Transverse colon (tissue), 4 donors: Measurements from ENCODE around the gene ATG7. TPM values are rescaled to one million over a fixed set of nuclear protein-coding genes. Genes with fewer than 3 reads are reported as not detected.

Experiments
- DNase-seq: peaks from one replicate; pipeline ENCODE4 v3.0.0-alpha.2; 2019
- H3K27ac ChIP-seq, 4 donors: fragments of 200-600 bp; sonication (generic); 2 replicates each; pipeline ENCODE4 v1.5.1; 2016 to 2018; ENCODE audit warnings: inconsistent platforms in 4 of 4
- H3K27me3 ChIP-seq: fragments of 200-600 bp; sonication (generic); 2 replicates; pipeline ENCODE4 v1.5.1; 2017; ENCODE audit warnings: inconsistent platforms
- H3K36me3 ChIP-seq, 4 donors: fragments of 200-600 bp; sonication (generic); 2 replicates each; pipeline ENCODE4 v1.5.1; 2017 to 2019; ENCODE audit warnings: inconsistent platforms in 4 of 4
- H3K4me1 ChIP-seq, 4 donors: fragments of 200-600 bp; sonication (generic); 2 replicates each; pipeline ENCODE4 v1.5.1; 2017 to 2020; ENCODE audit warnings: inconsistent platforms in 4 of 4
- H3K4me3 ChIP-seq, 4 donors: fragments of 200-600 bp; sonication (generic); 1 replicate in 1 of 4; 2 replicates in 3 of 4; pipeline versions ENCODE4 v1.5.1 to v1.6.1; 2017 to 2019; ENCODE audit warnings: inconsistent platforms in 4 of 4
- H3K9me3 ChIP-seq, 2 donors: fragments of 200-600 bp; sonication (generic); 2 replicates each; pipeline ENCODE4 v1.5.1; 2017 to 2019; ENCODE audit warnings: inconsistent platforms in 2 of 2
- EP300 ChIP-seq: sonication (generic); formaldehyde crosslinking; IDR thresholded peaks from one replicate; pipeline ENCODE4 v1.6.1; 2017; ENCODE audit warnings: antibody characterized with exemption, low read depth
- POLR2A ChIP-seq: fragments of 450-650 bp; IDR thresholded peaks from one replicate; pipeline ENCODE4 v1.6.1; 2016; ENCODE audit warnings: antibody characterized with exemption, mild to moderate bottlenecking, moderate library complexity
- POLR2AphosphoS5 ChIP-seq, 3 donors: sonication (generic); formaldehyde crosslinking; IDR thresholded peaks; one replicate each; pipeline ENCODE4 v1.6.1; 2016; ENCODE audit warnings: antibody characterized with exemption in 3 of 3
- WGBS, 2 donors: methylation state at CpG; one replicate each; pipeline ENCODE4 v1.1.5; 2018; ENCODE audit warnings: low coverage in 1 of 2; 5-methylcytosine and 5-hydroxymethylcytosine counted together
- in situ Hi-C, 4 donors: fragments of 200-750 bp; cut with MboI; loops; one replicate each; pipeline versions ENCODE4 v1.15.0 to v1.15.1; 2017; ENCODE audit warnings: low sequenced_read_pairs in 3 of 4, low pct_ligation_motif_present in 1 of 4, low pct_unique_long_range_greater_than_20kb in 1 of 4
- intact Hi-C: fragments of 100-400 bp; cut with DNase I; formaldehyde crosslinking; loops from one replicate; pipeline ENCODE4 v1.15.1; 2023; ENCODE audit warnings: low total_unique reads
- total RNA-seq, 4 donors: library from RNA; depleted of rRNA; stranded (reverse); fragments of >200 nt; gene quantifications; one replicate each; pipeline ENCODE4 v1.1.0, GENCODE V29; 2016
- TF ChIP-seq, protein P1 (sequence below), 5 experiments: fragments of 200-600 bp in 3 of 5; fragments of 450-650 bp in 2 of 5; sonication (generic) in 3 of 5; IDR thresholded peaks; 1 replicate in 2 of 5; 2 replicates in 3 of 5; pipeline ENCODE4 v1.5.1; 2016 to 2017; ENCODE audit warnings: antibody characterized with exemption in 5 of 5, inconsistent platforms in 3 of 5, mild to moderate bottlenecking in 2 of 5, moderate library complexity in 1 of 5

Gene ATG7
- total RNA-seq, 4 donors from 2014 or later = 44.5 to 122 (median 75.0) TPM

DNA sequence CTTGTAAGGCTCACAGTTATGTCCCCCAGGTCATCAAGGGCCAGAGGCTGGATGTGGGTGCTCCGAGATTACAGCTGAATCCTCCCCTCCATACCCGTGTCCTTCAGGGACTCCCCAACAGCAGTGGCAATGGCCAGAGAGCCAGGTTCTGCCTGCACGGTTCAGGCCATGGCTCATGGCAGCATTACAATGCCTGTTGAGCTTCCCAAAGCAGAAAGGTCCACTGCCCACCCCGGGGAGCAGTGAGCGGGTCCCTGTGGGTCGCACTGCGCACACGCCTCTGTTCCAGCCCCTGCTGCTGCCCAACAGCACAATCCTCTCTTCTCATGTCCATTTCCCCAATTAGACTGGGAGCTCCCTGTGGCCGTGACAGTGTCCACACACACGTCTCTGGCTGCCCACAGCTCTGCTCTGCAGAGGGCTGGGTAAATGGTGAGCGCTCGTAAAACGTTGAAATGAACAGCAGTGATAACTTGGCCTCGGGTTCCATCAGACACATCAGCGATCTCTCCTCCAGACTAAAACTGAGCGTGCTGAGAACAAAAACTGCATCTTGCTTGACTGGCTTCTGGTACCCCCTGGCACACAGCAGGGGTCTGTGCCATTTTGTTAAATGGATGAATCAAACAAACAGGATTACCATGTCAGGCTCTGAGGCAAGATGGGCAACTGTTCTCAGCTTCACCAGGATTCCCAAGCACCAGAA is 291.1 kb downstream of the ATG7 start:
- peaks cover 0 to 12% (median 0%) of the 10 kb centered on the region in 4 donors for H3K36me3 ChIP-seq
- H3K27ac ChIP-seq = no peak overlapping the region
- WGBS, 2 donors = 94 to 100% methylated on average over 2 to 16 of the region's 16 CpGs
- H3K4me3 ChIP-seq = no peak overlapping the region
- TF ChIP-seq POLR2AphosphoS5 (IDR thresholded peaks at IDR 0.05) = no peak
- TF ChIP-seq POLR2A = no peak
- TF ChIP-seq, protein P1, sequence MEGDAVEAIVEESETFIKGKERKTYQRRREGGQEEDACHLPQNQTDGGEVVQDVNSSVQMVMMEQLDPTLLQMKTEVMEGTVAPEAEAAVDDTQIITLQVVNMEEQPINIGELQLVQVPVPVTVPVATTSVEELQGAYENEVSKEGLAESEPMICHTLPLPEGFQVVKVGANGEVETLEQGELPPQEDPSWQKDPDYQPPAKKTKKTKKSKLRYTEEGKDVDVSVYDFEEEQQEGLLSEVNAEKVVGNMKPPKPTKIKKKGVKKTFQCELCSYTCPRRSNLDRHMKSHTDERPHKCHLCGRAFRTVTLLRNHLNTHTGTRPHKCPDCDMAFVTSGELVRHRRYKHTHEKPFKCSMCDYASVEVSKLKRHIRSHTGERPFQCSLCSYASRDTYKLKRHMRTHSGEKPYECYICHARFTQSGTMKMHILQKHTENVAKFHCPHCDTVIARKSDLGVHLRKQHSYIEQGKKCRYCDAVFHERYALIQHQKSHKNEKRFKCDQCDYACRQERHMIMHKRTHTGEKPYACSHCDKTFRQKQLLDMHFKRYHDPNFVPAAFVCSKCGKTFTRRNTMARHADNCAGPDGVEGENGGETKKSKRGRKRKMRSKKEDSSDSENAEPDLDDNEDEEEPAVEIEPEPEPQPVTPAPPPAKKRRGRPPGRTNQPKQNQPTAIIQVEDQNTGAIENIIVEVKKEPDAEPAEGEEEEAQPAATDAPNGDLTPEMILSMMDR (IDR thresholded peaks at IDR 0.05) = no peak
- no peak for TF ChIP-seq EP300
- intact Hi-C loops = no loop called here
- H3K27me3 ChIP-seq = no peaks in the 10 kb centered on the region
- no peaks in the 10 kb centered on the region for H3K9me3 ChIP-seq
- DNase-seq = no peak
- in situ Hi-C loops = no loop called here
- peaks cover 6 to 22% (median 12%) of the 10 kb centered on the region in 4 donors for H3K4me1 ChIP-seq

DNA sequence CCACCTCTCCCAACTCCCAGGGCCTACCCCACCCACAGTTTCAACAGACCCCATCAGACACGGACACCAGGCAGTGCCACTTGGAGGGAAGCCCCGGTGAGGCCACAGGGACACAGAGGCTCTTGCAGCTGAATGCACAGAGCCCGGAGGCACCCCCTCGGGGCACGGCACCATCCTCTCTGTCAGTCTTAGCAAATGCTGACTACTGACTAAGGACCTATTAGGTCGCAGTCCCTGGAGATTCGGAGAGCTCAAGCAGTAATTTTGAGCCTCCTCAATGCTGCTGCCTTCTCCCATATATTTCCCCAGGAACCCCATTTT is 291.6 kb downstream of the ATG7 start:
- H3K27ac ChIP-seq = no peak overlapping the region
- DNase-seq = no peak
- H3K9me3 ChIP-seq = no peaks in the 10 kb centered on the region
- 80 to 99% methylated on average over 1 to 7 of the region's 7 CpGs for WGBS, 2 donors
- TF ChIP-seq, protein P1 (IDR thresholded peaks at IDR 0.05) = no peak
- TF ChIP-seq EP300 = no peak
- TF ChIP-seq POLR2A = no peak
- no peak for TF ChIP-seq POLR2AphosphoS5 (IDR thresholded peaks at IDR 0.05)
- no peaks in the 10 kb centered on the region for H3K27me3 ChIP-seq
- peaks cover 0 to 12% (median 0%) of the 10 kb centered on the region in 4 donors for H3K36me3 ChIP-seq
- in situ Hi-C loops (no loop called here), intact Hi-C loops (no loop called here)
- no peak overlapping the region for H3K4me3 ChIP-seq
- peaks cover 4 to 26% (median 13%) of the 10 kb centered on the region in 4 donors for H3K4me1 ChIP-seq

DNA sequence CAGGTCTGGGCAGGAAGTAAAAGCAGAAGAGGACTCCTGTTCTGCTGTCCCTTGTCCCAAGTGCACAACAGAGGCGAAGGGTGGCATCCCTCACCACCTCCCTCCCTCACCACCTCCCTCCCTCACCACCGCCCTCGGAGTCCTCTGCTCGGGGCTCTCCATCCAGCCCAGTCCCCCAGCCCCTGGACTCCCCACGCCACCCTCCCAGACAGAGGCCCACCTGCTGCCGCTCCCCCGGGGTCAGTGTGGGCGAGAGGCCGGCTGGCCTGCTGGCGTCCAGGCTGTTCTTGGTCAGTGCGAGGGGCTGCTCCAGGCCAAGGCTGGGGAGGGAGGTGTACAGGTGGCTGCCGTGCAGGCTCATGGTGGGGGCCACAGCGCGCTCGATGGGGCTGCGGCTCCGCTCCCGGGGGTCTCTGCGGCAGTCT is 292.4 kb downstream of the ATG7 start:
- intact Hi-C loops = no loop called here
- 96 to 100% methylated on average over 1 to 14 of the region's 19 CpGs for WGBS, 2 donors
- no peak overlapping the region for H3K27ac ChIP-seq
- H3K4me3 ChIP-seq = no peak overlapping the region
- TF ChIP-seq EP300 (no peak), POLR2A (no peak), POLR2AphosphoS5 (IDR thresholded peaks at IDR 0.05) (no peak)
- TF ChIP-seq, protein P1 (IDR thresholded peaks at IDR 0.05) = no peak
- no peaks in the 10 kb centered on the region for H3K27me3 ChIP-seq
- no peak for DNase-seq
- peaks cover 9 to 33% (median 15%) of the 10 kb centered on the region in 4 donors for H3K4me1 ChIP-seq
- in situ Hi-C loops = no loop called here
- no peaks in the 10 kb centered on the region for H3K9me3 ChIP-seq
- peaks cover 0 to 12% (median 0%) of the 10 kb centered on the region in 4 donors for H3K36me3 ChIP-seq

DNA sequence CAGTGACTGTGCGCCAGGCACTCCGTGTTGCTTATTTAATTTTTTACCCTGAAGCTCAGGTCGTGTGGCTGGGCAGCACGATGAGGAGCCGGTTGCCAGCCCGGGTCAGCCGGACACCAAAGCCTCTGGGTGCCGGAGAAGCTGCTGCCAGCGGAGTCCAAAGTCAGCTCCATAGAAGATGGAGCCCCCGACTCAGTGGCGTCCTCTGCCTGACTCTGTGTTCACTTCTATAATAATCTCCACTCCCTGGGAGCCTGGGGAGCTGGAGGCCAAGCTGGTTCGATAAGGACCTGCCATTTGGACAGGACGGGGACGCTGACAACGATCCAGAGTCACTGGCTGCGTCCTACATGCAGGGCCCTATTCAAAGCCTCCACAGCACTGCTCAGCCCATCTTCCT is 292.9 kb downstream of the ATG7 start:
- no peak overlapping the region for H3K4me3 ChIP-seq
- no peaks in the 10 kb centered on the region for H3K27me3 ChIP-seq
- intact Hi-C loops (no loop called here), in situ Hi-C loops (no loop called here)
- no peak for TF ChIP-seq EP300
- no peak for TF ChIP-seq POLR2A
- no peak for TF ChIP-seq POLR2AphosphoS5 (IDR thresholded peaks at IDR 0.05)
- TF ChIP-seq, protein P1 (IDR thresholded peaks at IDR 0.05) = no peak
- 96% methylated on average over 16 of the region's 16 CpGs; no CpG with 5 or more reads in 1 of the 2 donors for WGBS, 2 donors
- H3K9me3 ChIP-seq = no peaks in the 10 kb centered on the region
- peaks cover 9 to 33% (median 15%) of the 10 kb centered on the region in 4 donors for H3K4me1 ChIP-seq
- H3K27ac ChIP-seq = no peak overlapping the region
- peaks cover 0 to 12% (median 0%) of the 10 kb centered on the region in 4 donors for H3K36me3 ChIP-seq
- DNase-seq = no peak
